Hepatocyte (in vitro differentiated cells): ENCODE data around the gene UQCC2. TPM values are rescaled to one million over a fixed set of nuclear protein-coding genes. Genes with fewer than 3 reads are reported as not detected.

Source experiments
- DNase-seq: peaks from one replicate; pipeline ENCODE4 v3.0.0-alpha.2; 2016; ENCODE audit warnings: low spot score
- H2AFZ ChIP-seq: fragments of 200-600 bp; sonication (generic); 2 replicates; pipeline ENCODE4 v1.6.0; 2016; ENCODE audit warnings: antibody characterized with exemption, mild to moderate bottlenecking
- H3K27ac ChIP-seq: fragments of 200-600 bp; sonication (generic); 2 replicates; pipeline ENCODE4 v1.5.1; 2016; ENCODE audit warnings: mild to moderate bottlenecking
- H3K27me3 ChIP-seq: fragments of 200-600 bp; sonication (generic); 2 replicates; pipeline ENCODE4 v1.6.1; 2016
- H3K36me3 ChIP-seq: fragments of 200-600 bp; sonication (generic); replicated peaks from 2 replicates; pipeline ENCODE4 v1.5.1; 2016; ENCODE audit warnings: low read depth; ENCODE audit not compliant: insufficient read depth
- H3K4me1 ChIP-seq: fragments of 200-600 bp; sonication (generic); 2 replicates; pipeline ENCODE4 v1.5.1; 2016; ENCODE audit warnings: mild to moderate bottlenecking, moderate library complexity; ENCODE audit not compliant: insufficient read depth
- H3K4me2 ChIP-seq: fragments of 200-600 bp; sonication (generic); 2 replicates; pipeline ENCODE4 v1.6.0; 2016
- H3K4me3 ChIP-seq: fragments of 200-600 bp; sonication (generic); 2 replicates; pipeline ENCODE4 v1.5.1; 2016; ENCODE audit warnings: mild to moderate bottlenecking
- H3K79me2 ChIP-seq: fragments of 200-600 bp; sonication (generic); 2 replicates; pipeline ENCODE4 v1.6.0; 2017; ENCODE audit warnings: mild to moderate bottlenecking
- H3K9me2 ChIP-seq: fragments of 200-600 bp; sonication (generic); replicated peaks from 2 replicates; pipeline ENCODE4 v1.6.0; 2017; ENCODE audit warnings: mild to moderate bottlenecking; ENCODE audit not compliant: insufficient read depth
- H3K9me3 ChIP-seq: fragments of 200-600 bp; sonication (generic); 2 replicates; pipeline ENCODE4 v1.5.1; 2016; ENCODE audit warnings: low read depth, mild to moderate bottlenecking
- H4K20me1 ChIP-seq: fragments of 200-600 bp; sonication (generic); 2 replicates; pipeline ENCODE4 v1.6.0; 2016; ENCODE audit warnings: mild to moderate bottlenecking; ENCODE audit not compliant: insufficient read depth, poor library complexity, severe bottlenecking
- CTCF ChIP-seq: fragments of 200-600 bp; sonication (generic); IDR thresholded peaks from 2 replicates; pipeline ENCODE4 v1.5.1; 2016; ENCODE audit warnings: antibody characterized with exemption, mild to moderate bottlenecking; ENCODE audit not compliant: poor library complexity
- EZH2 ChIP-seq: fragments of 200-600 bp; sonication (generic); IDR thresholded peaks from 2 replicates; pipeline ENCODE4 v1.6.1; 2016; ENCODE audit warnings: antibody characterized with exemption, mild to moderate bottlenecking, borderline replicate concordance
- EZH2phosphoT487 ChIP-seq: fragments of 200-600 bp; sonication (generic); IDR thresholded peaks from one replicate; pipeline ENCODE4 v1.6.1; 2018; ENCODE audit warnings: antibody characterized with exemption, mild to moderate bottlenecking, low read depth, moderate library complexity; ENCODE audit not compliant: unreplicated experiment, severe bottlenecking
- WGBS: methylation state at CpG from one replicate; pipeline ENCODE4 v1.1.6; 2016; ENCODE audit warnings: low lambda C conversion rate; ENCODE audit errors: missing lambda C conversion rate; 5-methylcytosine and 5-hydroxymethylcytosine counted together
- polyA plus RNA-seq: library from polyadenylated mRNA; unstranded; fragments of >200 nt; fragmentation: Nextera tagmentation; extraction: Ambion mirVana; gene quantifications from 2 replicates; pipeline ENCODE4 v1.2.1, GENCODE V29; 2016
- total RNA-seq: library from RNA; depleted of rRNA; stranded (reverse); fragments of >200 nt; gene quantifications from 2 replicates; pipeline ENCODE4 v1.2.3, GENCODE V29; 2014

UQCC2 gene
- total and polyA plus RNA-seq, 2 experiments from 2014 or later = 44.7 to 151 TPM

GRCh38 chr6:33721508-33721907 is 10.0 kb upstream of the UQCC2 start:
- TF ChIP-seq EZH2phosphoT487 = no peak
- TF ChIP-seq EZH2 = no peak
- no peak for TF ChIP-seq CTCF
- Histone ChIP-seq H3K27ac (no peak overlapping the region), H3K36me3 (no peaks in the 10 kb centered on the region), H3K4me3 (no peak overlapping the region), H3K27me3 (no peaks in the 10 kb centered on the region), H3K9me3 (no peaks in the 10 kb centered on the region), H4K20me1 (no peaks in the 10 kb centered on the region), H3K4me2 (no peak overlapping the region), H2AFZ (no peak overlapping the region), H3K9me2 (no peaks in the 10 kb centered on the region), H3K79me2 (no peaks in the 10 kb centered on the region), H3K4me1 (peaks cover 13% of the 10 kb centered on the region)
- no peak for DNase-seq
- 55% methylated on average over 5 of the region's 5 CpGs for WGBS

DNA sequence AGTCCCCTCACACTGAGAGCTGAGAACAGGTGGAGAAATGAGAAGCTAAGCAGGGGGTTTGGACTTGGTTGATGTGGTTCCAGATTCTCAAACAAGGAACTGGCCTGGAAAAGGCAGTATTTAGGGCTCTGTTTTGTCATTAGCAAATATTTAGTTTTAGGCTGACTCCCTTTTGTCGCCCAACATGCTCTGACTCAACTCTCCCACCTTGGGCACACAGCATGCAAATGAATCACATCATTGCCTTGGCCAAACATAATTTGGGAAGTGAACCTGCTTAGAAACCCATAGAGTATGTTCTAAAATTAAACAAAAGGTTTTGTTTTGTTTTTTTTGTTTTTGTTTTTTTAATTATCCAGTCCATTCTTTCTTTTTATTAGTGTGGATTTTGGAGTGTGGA is 9.5 kb upstream of the UQCC2 start:
- H3K9me3 ChIP-seq = no peaks in the 10 kb centered on the region
- no peaks in the 10 kb centered on the region for H3K27me3 ChIP-seq
- 61% methylated on average over 1 of the region's 1 CpG for WGBS
- H3K4me1 ChIP-seq = peaks cover 15% of the 10 kb centered on the region
- H3K27ac ChIP-seq = no peak overlapping the region
- no peak overlapping the region for H3K4me3 ChIP-seq
- H3K4me2 ChIP-seq = no peak overlapping the region
- no peaks in the 10 kb centered on the region for H3K9me2 ChIP-seq
- TF ChIP-seq EZH2phosphoT487 (no peak), CTCF (no peak), EZH2 (no peak)
- no peak overlapping the region for H2AFZ ChIP-seq
- no peak for DNase-seq
- H4K20me1 ChIP-seq = no peaks in the 10 kb centered on the region
- H3K36me3 ChIP-seq = no peaks in the 10 kb centered on the region
- H3K79me2 ChIP-seq = no peaks in the 10 kb centered on the region

GRCh38 chr6:33719326-33719987 is 8.0 kb upstream of the UQCC2 start:
- Histone ChIP-seq H3K4me2 (no peak overlapping the region), H3K36me3 (no peaks in the 10 kb centered on the region), H3K9me3 (no peaks in the 10 kb centered on the region), H3K79me2 (no peaks in the 10 kb centered on the region), H3K4me3 (no peak overlapping the region), H3K4me1 (peaks cover 15% of the 10 kb centered on the region), H3K27ac (no peak overlapping the region), H4K20me1 (no peaks in the 10 kb centered on the region), H3K27me3 (no peaks in the 10 kb centered on the region), H3K9me2 (no peaks in the 10 kb centered on the region), H2AFZ (no peak overlapping the region)
- 88% methylated on average over 11 of the region's 11 CpGs for WGBS
- DNase-seq = no peak
- TF ChIP-seq CTCF = no peak
- TF ChIP-seq EZH2phosphoT487 = no peak
- no peak for TF ChIP-seq EZH2
